Heart right ventricle (tissue), 16 donors: ENCODE measurements around the gene LGALS8. TPM values are rescaled to one million over a fixed set of nuclear protein-coding genes. Genes with fewer than 3 reads are reported as not detected.
A peak's percentile ranks its signal among the peaks of the same experiment; 100 is the strongest.
"Not testable (repeated sequence)": the region's sequence is repeated elsewhere in the genome, so short reads cannot be mapped to it uniquely, and the experiment has no call there.

Source experiments
- ATAC-seq, 8 donors: fragments of 200-7000 bp; cut with Tn5 transposase; one replicate each; pipeline ENCODE4 v1.9.1; 2020; ENCODE audit warnings: mild to moderate bottlenecking in 8 of 8, moderate library complexity in 8 of 8, moderate number of reproducible peaks in 1 of 8
- DNase-seq, 2 donors: peaks; one replicate each; pipeline ENCODE4 v3.0.0-alpha.2; 2020
- H3K27ac ChIP-seq, 10 donors: fragments of 200-600 bp; sonication (generic) in 2 of 10; one replicate each; pipeline versions ENCODE4 v1.5.0 to v1.8.0; 2020 to 2022; ENCODE audit warnings: mild to moderate bottlenecking in 3 of 10
- H3K27me3 ChIP-seq, 7 donors: fragments of 200-600 bp; one replicate each; pipeline ENCODE4 v1.8.0; 2021 to 2022; ENCODE audit warnings: mild to moderate bottlenecking in 2 of 7
- H3K36me3 ChIP-seq, 9 donors: fragments of 200-600 bp; sonication (generic) in 1 of 9; one replicate each; pipeline versions ENCODE4 v1.5.0 to v1.8.0; 2020 to 2022; ENCODE audit warnings: mild to moderate bottlenecking in 2 of 9
- H3K4me1 ChIP-seq, 9 donors: fragments of 200-600 bp; sonication (generic) in 1 of 9; one replicate each; pipeline versions ENCODE4 v1.5.0 to v1.8.0; 2020 to 2022; ENCODE audit warnings: mild to moderate bottlenecking in 4 of 9
- H3K4me3 ChIP-seq, 10 donors: fragments of 200-600 bp; sonication (generic) in 2 of 10; one replicate each; pipeline versions ENCODE4 v1.5.0 to v1.8.0; 2020 to 2022; ENCODE audit warnings: mild to moderate bottlenecking in 7 of 10, moderate library complexity in 2 of 10
- H3K9me3 ChIP-seq, 11 donors: fragments of 200-600 bp in 10 of 11; sonication (generic) in 2 of 11; one replicate each; pipeline versions ENCODE4 v1.5.0 to v1.8.0; 2013 to 2022; ENCODE audit warnings: mild to moderate bottlenecking in 2 of 11, control low read depth in 1 of 11, moderate library complexity in 1 of 11
- WGBS, 2 donors: extraction: QIAGEN DNeasy Blood & Tissue Kit; methylation state at CpG; one replicate each; pipeline ENCODE4 v1.1.7; 2013; ENCODE audit warnings: inconsistent platforms in 1 of 2; 5-methylcytosine and 5-hydroxymethylcytosine counted together
- intact Hi-C, 10 donors: fragments of 100-400 bp; cut with DNase I; formaldehyde crosslinking; loops; one replicate each; pipeline versions ENCODE4 v1.11.1 to v1.14.2; 2022
- polyA plus RNA-seq, 2 donors: library from polyadenylated mRNA; stranded (reverse); fragments of 200-250 nt; gene quantifications; one replicate each; pipeline ENCODE4 v1.2.3, GENCODE V29; 2013
- total RNA-seq, 10 donors: library from RNA; stranded (reverse); fragmentation: NEBNext Ultra II Directional in 3 of 10; extraction: Animal tissue kit (Norgen Biotek cat#: 25700) in 3 of 10; gene quantifications; one replicate each; pipeline versions ENCODE4 v1.2.1 to v1.2.4, GENCODE V29; 2021 to 2023
- TF ChIP-seq, protein P1 (sequence below), 9 donors: fragments of 200-600 bp; sonication (generic) in 2 of 9; IDR thresholded peaks; one replicate each; pipeline versions ENCODE4 v1.5.0 to v1.8.0; 2021 to 2022; ENCODE audit warnings: antibody characterized with exemption in 9 of 9, mild to moderate bottlenecking in 5 of 9, moderate library complexity in 1 of 9
- donor health status: Arrhythmogenic right ventricular cardiomyopathy.
- donor health status: ischemic (EF 13 %, LVEDD 7.1; RV severe dilation, severe dysfunction).
- donor health status: healthy with polysubstance abuse.
- donor health status: DM: no; HTN: yes; CAD: no.
- donor health status: DM: no; HTN: no; CAD: no.
- donor health status: ischemic (EF 25% LVEDD 6.9; RV normal size, moderate dysfunction).
- donor health status: ischemic (EF 25% LVEDD 5.7; RV mildly dilated, moderate dysfunction).
- donor health status: healthy.
- donor health status: DM: yes; HTN: yes; CAD: no.
- donor health status: Ischemic cardiomyopathy.
- donor health status: ischemic (EF 35%, LVEDD 5.7; RV mildly dilated, moderate dysfunction).
- donor health status: nonischemic (EF 11% LVEDD 7.7; RV severe dilation, severe dysfunction).
- donor health status: DM: yes; HTN: yes; CAD: no.
- donor health status: PGD.
- donor health status: ischemic (EF 29% LVEDD 5.4; RV normal size, mild dysfunction).
- donor health status: nonischemic (EF 23%, LVEDD 6.1; RV moderate dilation, normal function).

Gene LGALS8
- total and polyA plus RNA-seq, 12 donors: 36.7 to 107 (median 89.7) TPM

DNA sequence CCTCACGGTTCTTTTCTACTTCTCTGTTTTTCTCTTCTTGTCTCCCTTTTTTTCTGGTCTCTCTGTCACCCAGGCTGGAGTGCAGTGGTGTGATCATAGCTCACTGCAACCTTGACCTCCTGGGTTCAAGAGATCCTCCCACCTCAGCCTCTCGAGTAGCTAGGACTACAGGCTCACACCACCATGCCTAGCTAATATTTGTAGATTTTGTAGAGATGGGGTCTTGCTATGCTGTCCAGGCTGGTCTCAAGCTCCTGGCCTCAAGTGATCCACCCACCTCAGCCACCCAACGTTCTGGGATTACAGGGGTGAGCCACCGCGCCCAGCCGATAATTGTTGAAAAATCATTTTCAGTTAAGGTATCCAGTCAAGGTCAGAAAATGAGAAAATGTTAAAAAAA lies 25.9 kb upstream of the LGALS8 start:
- ATAC-seq (no peak), DNase-seq (no peak)
- peaks cover 0 to 20% (median 7%) of the 10 kb centered on the region in 9 donors for H3K4me1 ChIP-seq
- H3K36me3 ChIP-seq: no peaks in the 10 kb centered on the region
- 78 to 85% methylated on average over 6 of the region's 6 CpGs for WGBS, 2 donors
- TF ChIP-seq, protein P1, sequence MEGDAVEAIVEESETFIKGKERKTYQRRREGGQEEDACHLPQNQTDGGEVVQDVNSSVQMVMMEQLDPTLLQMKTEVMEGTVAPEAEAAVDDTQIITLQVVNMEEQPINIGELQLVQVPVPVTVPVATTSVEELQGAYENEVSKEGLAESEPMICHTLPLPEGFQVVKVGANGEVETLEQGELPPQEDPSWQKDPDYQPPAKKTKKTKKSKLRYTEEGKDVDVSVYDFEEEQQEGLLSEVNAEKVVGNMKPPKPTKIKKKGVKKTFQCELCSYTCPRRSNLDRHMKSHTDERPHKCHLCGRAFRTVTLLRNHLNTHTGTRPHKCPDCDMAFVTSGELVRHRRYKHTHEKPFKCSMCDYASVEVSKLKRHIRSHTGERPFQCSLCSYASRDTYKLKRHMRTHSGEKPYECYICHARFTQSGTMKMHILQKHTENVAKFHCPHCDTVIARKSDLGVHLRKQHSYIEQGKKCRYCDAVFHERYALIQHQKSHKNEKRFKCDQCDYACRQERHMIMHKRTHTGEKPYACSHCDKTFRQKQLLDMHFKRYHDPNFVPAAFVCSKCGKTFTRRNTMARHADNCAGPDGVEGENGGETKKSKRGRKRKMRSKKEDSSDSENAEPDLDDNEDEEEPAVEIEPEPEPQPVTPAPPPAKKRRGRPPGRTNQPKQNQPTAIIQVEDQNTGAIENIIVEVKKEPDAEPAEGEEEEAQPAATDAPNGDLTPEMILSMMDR (IDR thresholded peaks at IDR 0.05): no peak
- H3K4me3 ChIP-seq: no peak overlapping the region
- H3K9me3 ChIP-seq: no peaks in the 10 kb centered on the region
- intact Hi-C loops: no loop called here
- no peaks in the 10 kb centered on the region for H3K27me3 ChIP-seq
- no peak overlapping the region for H3K27ac ChIP-seq

DNA sequence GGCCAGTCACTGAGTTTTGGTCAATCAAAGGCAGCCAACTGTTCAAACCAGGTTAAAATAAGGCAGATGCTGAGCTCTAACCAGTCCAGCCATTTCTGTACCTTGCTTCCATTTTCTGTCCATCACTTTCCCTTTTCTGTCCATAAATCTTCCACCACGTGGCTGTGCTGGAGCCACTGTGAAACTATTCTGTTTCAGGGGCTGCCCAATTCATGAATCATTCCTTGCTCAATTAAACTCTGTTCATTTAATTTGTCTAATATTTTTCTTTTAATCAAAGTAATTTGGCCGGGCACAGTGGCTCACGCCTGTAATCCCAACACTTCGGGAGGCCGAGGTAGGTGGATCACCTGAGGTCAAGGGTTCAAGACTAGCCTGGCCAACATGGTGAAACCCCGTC lies 22.7 kb upstream of the LGALS8 start:
- Histone ChIP-seq H3K4me3 (no peak overlapping the region), H3K9me3 (no peaks in the 10 kb centered on the region), H3K27me3 (no peaks in the 10 kb centered on the region), H3K36me3 (no peaks in the 10 kb centered on the region), H3K27ac (no peak overlapping the region), H3K4me1 (peaks cover 0 to 13% (median 11%) of the 10 kb centered on the region in 9 donors)
- DNase-seq (no peak), ATAC-seq (no peak)
- TF ChIP-seq, protein P1 (IDR thresholded peaks at IDR 0.05): no peak
- 94 to 97% methylated on average over 6 of the region's 6 CpGs for WGBS, 2 donors
- intact Hi-C loops: no loop called here

DNA sequence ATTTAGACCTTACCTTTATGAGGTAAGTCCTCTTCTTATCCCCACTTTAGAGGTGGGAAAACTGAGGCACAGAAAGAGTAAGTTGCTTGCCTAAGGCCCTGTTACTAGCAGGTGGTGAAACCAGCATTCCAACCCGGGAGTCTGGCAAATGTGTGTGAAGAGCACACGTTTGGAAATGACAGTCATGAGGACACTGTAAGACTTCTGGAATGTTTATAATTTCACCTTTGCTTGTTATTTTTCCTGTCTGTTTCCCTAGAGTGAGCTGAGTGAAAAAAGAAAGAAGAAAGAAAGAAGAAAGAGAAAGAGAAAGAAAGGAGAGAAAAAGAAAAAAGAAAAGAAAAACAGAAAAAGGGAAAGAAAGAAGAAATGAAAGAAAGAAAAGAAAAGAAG lies 21.2 kb upstream of the LGALS8 start:
- peaks cover 0 to 15% (median 11%) of the 10 kb centered on the region in 9 donors for H3K4me1 ChIP-seq
- peak overlapping the region in 6 of 10 donors; percentile 21 to 71 (median 60) for H3K27ac ChIP-seq
- H3K27me3 ChIP-seq: no peaks in the 10 kb centered on the region
- TF ChIP-seq, protein P1 (IDR thresholded peaks at IDR 0.05): no peak
- intact Hi-C loops: no loop called here
- ATAC-seq (no peak), DNase-seq (no peak)
- no peaks in the 10 kb centered on the region for H3K9me3 ChIP-seq
- peak overlapping the region in 4 of 10 donors; percentile 21 to 39 (median 33) for H3K4me3 ChIP-seq
- no peaks in the 10 kb centered on the region for H3K36me3 ChIP-seq
- 24 to 27% methylated on average over 2 of the region's 2 CpGs for WGBS, 2 donors

DNA sequence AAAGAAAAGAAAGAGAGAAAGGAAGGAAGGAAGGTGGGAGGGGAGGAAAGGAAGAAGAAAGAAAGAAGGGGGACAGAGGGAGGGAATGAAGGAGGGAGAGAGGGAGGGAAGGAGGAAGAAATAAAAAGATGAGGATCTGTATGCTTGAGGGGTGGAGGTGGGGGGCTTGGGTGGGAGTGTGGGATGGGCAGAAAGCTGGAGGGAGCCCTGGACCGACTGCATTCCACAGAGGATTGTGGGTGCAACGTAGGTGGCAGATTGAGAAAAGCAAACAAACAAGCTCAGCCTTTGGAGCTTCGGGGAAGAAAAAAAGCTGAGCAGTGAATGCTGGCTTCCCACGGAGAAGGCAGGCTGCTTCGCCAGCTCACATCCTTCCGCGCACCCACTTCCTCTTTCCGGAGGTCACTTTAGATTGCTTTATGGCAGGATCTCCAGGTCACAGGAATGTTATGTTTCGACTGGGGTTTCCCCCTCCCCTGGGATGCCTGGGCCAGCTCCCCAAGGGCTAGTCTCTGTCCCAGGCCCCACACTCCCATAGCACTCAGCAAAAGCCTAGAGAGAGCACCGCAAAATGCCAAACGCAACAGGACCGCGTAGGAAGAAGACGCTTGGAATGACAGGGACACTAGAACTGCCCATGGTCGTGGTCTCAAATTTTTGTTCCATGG lies 20.7 kb upstream of the LGALS8 start:
- H3K27ac ChIP-seq: peak overlapping the region in 8 of 10 donors; percentile 21 to 71 (median 58)
- H3K4me3 ChIP-seq: peak overlapping the region in 8 of 10 donors; percentile 10 to 40 (median 32)
- WGBS, 2 donors: 25% methylated on average over 15 of the region's 15 CpGs
- peak; percentile 33 to 41 for DNase-seq
- H3K9me3 ChIP-seq: no peaks in the 10 kb centered on the region
- no peaks in the 10 kb centered on the region for H3K36me3 ChIP-seq
- intact Hi-C loops: no loop called here
- peak in 6 of 8 donors; percentile 12 to 59 (median 27) for ATAC-seq
- H3K4me1 ChIP-seq: peaks cover 0 to 19% (median 11%) of the 10 kb centered on the region in 9 donors
- no peaks in the 10 kb centered on the region for H3K27me3 ChIP-seq
- TF ChIP-seq, protein P1 (IDR thresholded peaks at IDR 0.05): no peak

DNA sequence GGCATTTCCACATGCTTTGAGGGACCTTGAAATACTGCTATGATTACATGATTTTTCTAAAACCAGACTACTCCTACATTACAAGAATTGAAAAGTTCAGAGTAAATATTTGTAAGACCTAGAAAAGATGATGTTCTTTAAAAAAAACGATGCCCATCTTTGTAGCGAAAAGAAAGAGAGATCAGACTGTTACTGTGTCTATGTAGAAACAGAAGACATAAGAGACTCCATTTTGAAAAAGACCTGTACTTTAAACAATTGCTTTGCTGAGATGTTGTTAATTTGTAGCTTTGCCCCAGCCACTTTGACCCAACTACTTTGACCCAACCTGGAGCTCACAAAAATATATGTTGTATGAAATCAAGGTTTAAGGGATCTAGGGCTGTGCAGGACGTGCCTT lies 19.4 kb upstream of the LGALS8 start:
- H3K27me3 ChIP-seq, H3K36me3 ChIP-seq, DNase-seq, ATAC-seq, H3K4me3 ChIP-seq, H3K9me3 ChIP-seq, H3K27ac ChIP-seq, intact Hi-C loops: not testable (repeated sequence)
- peaks cover 0 to 19% (median 11%) of the 10 kb centered on the region in 9 donors for H3K4me1 ChIP-seq
- 91 to 92% methylated on average over 3 of the region's 3 CpGs for WGBS, 2 donors
